GM18511 (cell line): ENCODE results near the gene LY6G6D.

Experiments
- ATAC-seq: cut with Tn5 transposase; IDR thresholded peaks from one replicate; pipeline ENCODE4 v1.9.1; 2021; ENCODE audit warnings: mild to moderate bottlenecking, moderate library complexity; ENCODE audit not compliant: unreplicated experiment

Gene LY6G6D

GRCh38 chr6:31761343-31761742 is 46.2 kb downstream of the LY6G6D start:
- ATAC-seq: no peak

GRCh38 chr6:31762356-31762755 is 47.2 kb downstream of the LY6G6D start, which contains the start of gene SAPCD1:
SAPCD1 (plus strand) TSS chr6:31762656; CDS start chr6:31763055, 399 bp downstream.
- ATAC-seq: no peak

- ATAC-seq: no peak
Observed at GRCh38 chr6:31762878-31763618, 47.9 kb downstream of the LY6G6D start.

GRCh38 chr6:31763619-31763940 is 48.4 kb downstream of the LY6G6D start:
- ATAC-seq: no peak

DNA sequence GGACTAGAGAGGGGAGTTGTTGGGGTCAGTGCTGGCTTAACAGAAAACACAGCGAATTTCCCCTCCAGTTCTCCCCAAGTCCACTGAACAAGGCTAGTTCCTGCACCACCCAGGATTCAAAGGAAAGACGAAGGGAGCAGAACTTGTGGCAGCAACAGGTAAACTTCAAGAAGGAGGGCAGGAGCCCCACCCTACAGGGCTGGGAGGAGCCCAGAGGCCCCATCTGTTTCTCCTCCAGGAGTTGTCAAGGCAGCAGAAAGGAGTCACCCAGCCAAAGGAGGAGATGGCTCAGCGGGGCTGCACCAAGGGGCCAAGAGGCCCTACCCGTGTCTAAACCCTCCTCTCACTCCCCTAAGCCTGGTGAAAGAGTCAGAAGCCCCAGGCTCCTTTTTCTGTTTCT is 49.0 kb downstream of the LY6G6D start:
- no peak for ATAC-seq

DNA sequence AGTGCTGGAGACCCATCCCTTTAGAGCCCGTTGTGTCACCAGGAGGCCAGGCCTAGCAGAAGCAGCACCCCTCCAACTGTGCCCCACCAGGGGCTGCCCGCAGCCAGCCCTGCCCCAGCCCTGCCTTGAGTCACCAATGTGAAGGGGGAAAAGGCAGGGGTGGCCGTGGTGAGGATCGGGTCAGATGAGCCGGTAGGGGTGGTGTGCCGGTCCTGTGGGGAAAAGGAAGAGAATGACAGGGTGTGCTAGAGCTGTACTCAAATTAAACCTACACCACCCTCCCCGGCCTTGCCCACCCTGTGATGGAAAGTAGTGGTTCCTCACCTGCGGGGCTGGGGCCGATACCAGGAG is 50.4 kb downstream of the LY6G6D start:
- ATAC-seq: no peak

GRCh38 chr6:31765910-31766794 is 51.0 kb downstream of the LY6G6D start:
- no peak for ATAC-seq

- ATAC-seq: no peak
Observed at GRCh38 chr6:31767096-31767645, 52.0 kb downstream of the LY6G6D start.
